Measurements from ENCODE around the gene LPP.

Gene LPP

GRCh38 chr3:188232656-188233055 is 78.7 kb downstream of the LPP start:
- FAIRE-seq (no peak), DNase-seq (ENCODE audit: insufficient read length) (no peak)
- TF ChIP-seq POLR2A (IDR thresholded peaks at IDR 0.05; ENCODE audit: low read depth, low read length), result no peak

GRCh38 chr3:188233320-188233719 is 79.4 kb downstream of the LPP start:
- TF ChIP-seq POLR2A (IDR thresholded peaks at IDR 0.05; ENCODE audit: low read depth, low read length), result no peak
- no peak for TF ChIP-seq POLR2AphosphoS5 (IDR thresholded peaks at IDR 0.05; ENCODE audit: low read depth, low read length)
- TF ChIP-seq TAF1 (IDR thresholded peaks at IDR 0.05; ENCODE audit: borderline replicate concordance, low read depth, low read length), result no peak
- FAIRE-seq, result no peak
- no peak for DNase-seq (ENCODE audit: insufficient read length)

GRCh38 chr3:188234132-188234531 is 80.2 kb downstream of the LPP start:
- FAIRE-seq (no peak), DNase-seq (ENCODE audit: insufficient read length) (no peak)
- TF ChIP-seq POLR2A (IDR thresholded peaks at IDR 0.05; ENCODE audit: low read depth, low read length) (no peak), TAF1 (IDR thresholded peaks at IDR 0.05; ENCODE audit: borderline replicate concordance, low read depth, low read length) (no peak), POLR2AphosphoS5 (IDR thresholded peaks at IDR 0.05; ENCODE audit: low read depth, low read length) (no peak)

GRCh38 chr3:188236271-188236670 is 82.3 kb downstream of the LPP start:
- no peak for FAIRE-seq

GRCh38 chr3:188239035-188239434 is 85.1 kb downstream of the LPP start:
- no peak for DNase-seq (ENCODE audit: insufficient read length)
- FAIRE-seq, result no peak
- TF ChIP-seq TAF1 (IDR thresholded peaks at IDR 0.05; ENCODE audit: borderline replicate concordance, low read depth, low read length) (no peak), POLR2AphosphoS5 (IDR thresholded peaks at IDR 0.05; ENCODE audit: low read depth, low read length) (no peak), POLR2A (IDR thresholded peaks at IDR 0.05; ENCODE audit: low read depth, low read length) (no peak)

More at GRCh38 chr3:188236271-188236670, 82.3 kb downstream of the LPP start:
- DNase-seq (ENCODE audit: insufficient read length), result no peak
- TF ChIP-seq POLR2A (IDR thresholded peaks at IDR 0.05; ENCODE audit: low read depth, low read length) (no peak), TAF1 (IDR thresholded peaks at IDR 0.05; ENCODE audit: borderline replicate concordance, low read depth, low read length) (no peak), POLR2AphosphoS5 (IDR thresholded peaks at IDR 0.05; ENCODE audit: low read depth, low read length) (no peak)

GRCh38 chr3:188239577-188239976 is 85.6 kb downstream of the LPP start:
- DNase-seq (ENCODE audit: insufficient read length), result no peak
- TF ChIP-seq TAF1 (IDR thresholded peaks at IDR 0.05; ENCODE audit: borderline replicate concordance, low read depth, low read length) (no peak), POLR2AphosphoS5 (IDR thresholded peaks at IDR 0.05; ENCODE audit: low read depth, low read length) (no peak), POLR2A (IDR thresholded peaks at IDR 0.05; ENCODE audit: low read depth, low read length) (no peak)
- FAIRE-seq, result no peak

GRCh38 chr3:188240189-188240981 is 86.4 kb downstream of the LPP start:
- FAIRE-seq, result no peak
- no peak for DNase-seq (ENCODE audit: insufficient read length)

GRCh38 chr3:188241072-188241471 is 87.1 kb downstream of the LPP start:
- no peak for FAIRE-seq
- no peak for TF ChIP-seq TAF1 (IDR thresholded peaks at IDR 0.05; ENCODE audit: borderline replicate concordance, low read depth, low read length)
- DNase-seq (ENCODE audit: insufficient read length), result no peak

More at GRCh38 chr3:188240189-188240981, 86.4 kb downstream of the LPP start:
- TF ChIP-seq TAF1 (IDR thresholded peaks at IDR 0.05; ENCODE audit: borderline replicate concordance, low read depth, low read length) (no peak), POLR2AphosphoS5 (IDR thresholded peaks at IDR 0.05; ENCODE audit: low read depth, low read length) (no peak), POLR2A (IDR thresholded peaks at IDR 0.05; ENCODE audit: low read depth, low read length) (no peak)

GRCh38 chr3:188241883-188242282 is 87.9 kb downstream of the LPP start:
- FAIRE-seq (no peak), DNase-seq (ENCODE audit: insufficient read length) (no peak)
- TF ChIP-seq TAF1 (IDR thresholded peaks at IDR 0.05; ENCODE audit: borderline replicate concordance, low read depth, low read length) (no peak), POLR2A (IDR thresholded peaks at IDR 0.05; ENCODE audit: low read depth, low read length) (no peak), POLR2AphosphoS5 (IDR thresholded peaks at IDR 0.05; ENCODE audit: low read depth, low read length) (no peak)

- DNase-seq (ENCODE audit: insufficient read length), result no peak
- FAIRE-seq, result no peak
- TF ChIP-seq POLR2AphosphoS5 (IDR thresholded peaks at IDR 0.05; ENCODE audit: low read depth, low read length), result no peak
- no peak for TF ChIP-seq TAF1 (IDR thresholded peaks at IDR 0.05; ENCODE audit: borderline replicate concordance, low read depth, low read length)
- no peak for TF ChIP-seq POLR2A (IDR thresholded peaks at IDR 0.05; ENCODE audit: low read depth, low read length)
These were observed 88.6 kb downstream of the LPP start for GRCh38 chr3:188242436-188243123.

GRCh38 chr3:188243124-188243795 is 89.3 kb downstream of the LPP start:
- TF ChIP-seq TAF1 (IDR thresholded peaks at IDR 0.05; ENCODE audit: borderline replicate concordance, low read depth, low read length) (no peak), POLR2AphosphoS5 (IDR thresholded peaks at IDR 0.05; ENCODE audit: low read depth, low read length) (no peak)
- DNase-seq (ENCODE audit: insufficient read length) (no peak), FAIRE-seq (no peak)

GRCh38 chr3:188244395-188244861 is 90.5 kb downstream of the LPP start:
- no peak for FAIRE-seq
- no peak for DNase-seq (ENCODE audit: insufficient read length)

More at GRCh38 chr3:188244395-188244861, 90.5 kb downstream of the LPP start:
- TF ChIP-seq POLR2A (IDR thresholded peaks at IDR 0.05; ENCODE audit: low read depth, low read length) (no peak), POLR2AphosphoS5 (IDR thresholded peaks at IDR 0.05; ENCODE audit: low read depth, low read length) (no peak)
